ENCODE results near the gene SUSD4. TPM values are rescaled to one million over a fixed set of nuclear protein-coding genes. Genes with fewer than 3 reads are reported as not detected.
A peak's percentile ranks its signal among the peaks of the same experiment; 100 is the strongest.

SUSD4 gene
- total and polyA plus RNA-seq, 2 of the 4 experiments (the other 2 are of a cell fraction) = 1.8 to 2.7 TPM

GRCh38 chr1:223411309-223411708, 47.3 kb upstream of the SUSD4 start:
- in situ Hi-C loops (cut with MboI; ENCODE audit: low sequenced_read_pairs) = no loop called here
- peak overlapping the region; percentile 81 for H3K4me2 ChIP-seq (ENCODE audit: low read depth, low read length)
- DNase-seq (peak; percentile 88), ATAC-seq (ENCODE audit: low read depth) (peak; percentile 89)
- intact Hi-C loops (cut with micrococcal nuclease) = loop anchor here (5.0 kb wide), 1 partner anchor 179 kb away; no protein-coding TSS in a partner anchor
- no peaks in the 10 kb centered on the region for H3K79me1 ChIP-seq (ENCODE audit: low read depth in 1 of 2, low read length in 2 of 2)
- POLR2A ChIA-PET (ENCODE audit: unreplicated experiment) = no interaction called here
- CTCF ChIA-PET = no interaction called here
- peak overlapping the region; percentile 72; the same call in 1 of the 2 replicates for H3K27ac ChIP-seq (ENCODE audit: insufficient read depth, low read length)
- H3K27me3 ChIP-seq (ENCODE audit: control insufficient read depth, insufficient read depth, low read length) = no peaks in the 10 kb centered on the region
- 0 out of 2 replicates have a peak overlapping the region, but pooled peaks have one; percentile 18 for H3K23ac ChIP-seq (ENCODE audit: low read depth, low read length)
- no peaks in the 10 kb centered on the region for H4K20me1 ChIP-seq (ENCODE audit: insufficient read depth, low read length)
- peak overlapping the region; percentile 94 for H2BK20ac ChIP-seq (ENCODE audit: low read depth, low read length)
- no peak overlapping the region for H2AK9ac ChIP-seq (replicated peaks; ENCODE audit: low read depth, low read length, poor library complexity)
- H3K4me3 ChIP-seq (ENCODE audit: insufficient read depth, low read depth, low read length) = no peak overlapping the region
- peak overlapping the region; percentile 86 for H2BK120ac ChIP-seq (ENCODE audit: low read depth, low read length)
- no peak overlapping the region for H3K56ac ChIP-seq (ENCODE audit: extremely low read depth, insufficient read depth, low read length)
- H3K36me3 ChIP-seq (ENCODE audit: control insufficient read depth, insufficient read depth, low read length) = no peaks in the 10 kb centered on the region
- H3K4ac ChIP-seq (ENCODE audit: low read depth, low read length) = peak overlapping the region; percentile 69
- H3K14ac ChIP-seq (replicated peaks; ENCODE audit: low read depth, low read length) = 0 out of 2 replicates have a peak overlapping the region, but pooled peaks have one; percentile 14
- peaks cover 4% of the 10 kb centered on the region; the same call in 1 of the 2 replicates for H3K9me1 ChIP-seq (ENCODE audit: insufficient read depth, low read length)
- peak overlapping the region; percentile 50; the same call in 1 of the 2 replicates for H4K91ac ChIP-seq (ENCODE audit: insufficient read depth, low read depth, low read length)
- peak overlapping the region; percentile 54; the same call in 1 of the 3 replicates for H2BK15ac ChIP-seq (ENCODE audit: low read depth, low read length)
- no peak overlapping the region for H2BK5ac ChIP-seq (ENCODE audit: low read depth, low read length, poor library complexity, severe bottlenecking)
- H4K5ac ChIP-seq (ENCODE audit: low read depth, low read length) = no peak overlapping the region
- BruUV-seq (replicated peaks) = no TSS peak
- no peaks in the 10 kb centered on the region for H3K9me3 ChIP-seq (ENCODE audit: control insufficient read depth, insufficient read depth, low read length)
- dilution Hi-C loops (cut with HindIII; ENCODE audit: low sequenced_read_pairs, unreplicated experiment) = no loop called here
- TF ChIP-seq RFX5 (IDR thresholded peaks at IDR 0.05; ENCODE audit: low read depth, low read length) (no peak), CEBPB (IDR thresholded peaks at IDR 0.05; ENCODE audit: low read depth, low read length) (no peak), RAD21 (IDR thresholded peaks at IDR 0.05; ENCODE audit: low read length) (peak; percentile 3; the same call in 1 of the 2 replicates), FOS (IDR thresholded peaks at IDR 0.05; ENCODE audit: low read depth, low read length) (peak; percentile 35; the same call in 1 of the 2 replicates), CTCF (conservative IDR thresholded peaks at IDR 0.05; ENCODE audit: low read depth, low read length) (no peak), POLR2A (IDR thresholded peaks at IDR 0.05; ENCODE audit: low read depth, low read length) (no peak)
- peak overlapping the region in 1 of 2 experiments; percentile 77; a peak in 2 of 4 replicates for H4K8ac ChIP-seq (ENCODE audit: low read depth in 2 of 2, low read length in 2 of 2)
- H3K4me1 ChIP-seq (ENCODE audit: control insufficient read depth, insufficient read depth, low read length) = peaks cover 12% of the 10 kb centered on the region
- peak overlapping the region; percentile 80 for H3K18ac ChIP-seq (ENCODE audit: low read depth, low read length)
- no peak overlapping the region for H3K9ac ChIP-seq (ENCODE audit: low read depth, low read length)
- no peak overlapping the region; the same call in 1 of the 2 replicates for H2AK5ac ChIP-seq (ENCODE audit: low read depth, low read length)
- WGBS, 2 experiments (ENCODE audit: extremely low coverage in 2 of 2, insufficient read length in 1 of 2) = no CpG with 5 or more reads among the region's 2 CpGs
- peak overlapping the region; percentile 56 for H2AFZ ChIP-seq (replicated peaks; ENCODE audit: low read length, poor library complexity)
